GM12864 (cell line): ENCODE results near the gene ANKRD13B.
"Not testable (repeated sequence)": the region's sequence is repeated elsewhere in the genome, so short reads cannot be mapped to it uniquely, and the experiment has no call there.

Experiments
- DNase-seq: peaks from one replicate; pipeline ENCODE4 v3.0.0-alpha.2; 2011; ENCODE audit warnings: low read depth
- H3K4me3 ChIP-seq: 2 replicates; pipeline ENCODE4 v1.5.1; 2011; ENCODE audit warnings: mild to moderate bottlenecking, low read depth, low read length, control low read depth
- TF ChIP-seq, protein P1 (sequence below): IDR thresholded peaks from 2 replicates; pipeline ENCODE4 v1.5.1; 2011; ENCODE audit warnings: low read depth, mild to moderate bottlenecking, moderate library complexity, low read length, control low read depth, inconsistent platforms; ENCODE audit errors: missing control alignments

ANKRD13B gene

DNA sequence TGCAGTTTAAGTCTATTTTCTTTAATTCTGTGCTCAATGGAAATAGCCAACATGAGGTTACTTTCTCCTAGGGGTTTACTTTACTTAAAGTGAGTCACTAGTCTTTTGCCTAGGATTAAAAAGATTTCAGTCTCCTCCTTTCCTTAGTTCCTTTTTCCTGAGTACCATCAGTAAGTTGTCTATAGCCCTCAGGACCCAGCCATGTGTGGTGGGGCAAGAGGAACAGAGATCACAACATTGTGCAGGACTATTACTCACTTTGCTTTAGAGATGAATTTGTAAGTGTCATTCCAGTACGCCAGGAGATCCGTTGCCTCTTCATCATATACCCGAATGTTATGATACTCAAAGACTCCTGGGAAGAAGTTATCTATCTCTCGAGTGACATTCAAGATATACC is 57.5 kb downstream of the ANKRD13B start:
- no peak for DNase-seq
- no peak overlapping the region for H3K4me3 ChIP-seq

DNA sequence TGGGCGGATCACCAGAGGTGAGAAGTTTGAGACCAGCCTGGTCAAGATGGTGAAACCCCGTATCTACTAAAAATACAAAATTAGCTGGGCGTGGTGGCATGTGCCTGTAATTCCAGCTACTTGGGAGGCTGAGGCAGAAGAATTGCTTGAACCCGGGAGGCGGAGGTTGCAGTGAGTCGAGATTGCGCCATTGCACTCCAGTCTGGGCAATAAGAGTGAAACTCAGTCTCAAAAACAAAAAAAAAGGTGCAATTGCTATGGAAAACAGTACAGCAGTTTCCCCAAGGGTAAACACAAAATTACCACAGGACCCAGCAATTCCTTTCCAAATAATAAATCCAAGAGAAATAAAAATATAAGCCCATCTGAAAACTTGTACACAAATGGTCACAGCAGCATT is 59.0 kb downstream of the ANKRD13B start:
- not testable (repeated sequence) for H3K4me3 ChIP-seq, DNase-seq

More for the DNA sequence above, 57.5 kb downstream of the ANKRD13B start:
- TF ChIP-seq, protein P1, sequence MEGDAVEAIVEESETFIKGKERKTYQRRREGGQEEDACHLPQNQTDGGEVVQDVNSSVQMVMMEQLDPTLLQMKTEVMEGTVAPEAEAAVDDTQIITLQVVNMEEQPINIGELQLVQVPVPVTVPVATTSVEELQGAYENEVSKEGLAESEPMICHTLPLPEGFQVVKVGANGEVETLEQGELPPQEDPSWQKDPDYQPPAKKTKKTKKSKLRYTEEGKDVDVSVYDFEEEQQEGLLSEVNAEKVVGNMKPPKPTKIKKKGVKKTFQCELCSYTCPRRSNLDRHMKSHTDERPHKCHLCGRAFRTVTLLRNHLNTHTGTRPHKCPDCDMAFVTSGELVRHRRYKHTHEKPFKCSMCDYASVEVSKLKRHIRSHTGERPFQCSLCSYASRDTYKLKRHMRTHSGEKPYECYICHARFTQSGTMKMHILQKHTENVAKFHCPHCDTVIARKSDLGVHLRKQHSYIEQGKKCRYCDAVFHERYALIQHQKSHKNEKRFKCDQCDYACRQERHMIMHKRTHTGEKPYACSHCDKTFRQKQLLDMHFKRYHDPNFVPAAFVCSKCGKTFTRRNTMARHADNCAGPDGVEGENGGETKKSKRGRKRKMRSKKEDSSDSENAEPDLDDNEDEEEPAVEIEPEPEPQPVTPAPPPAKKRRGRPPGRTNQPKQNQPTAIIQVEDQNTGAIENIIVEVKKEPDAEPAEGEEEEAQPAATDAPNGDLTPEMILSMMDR: no peak

DNA sequence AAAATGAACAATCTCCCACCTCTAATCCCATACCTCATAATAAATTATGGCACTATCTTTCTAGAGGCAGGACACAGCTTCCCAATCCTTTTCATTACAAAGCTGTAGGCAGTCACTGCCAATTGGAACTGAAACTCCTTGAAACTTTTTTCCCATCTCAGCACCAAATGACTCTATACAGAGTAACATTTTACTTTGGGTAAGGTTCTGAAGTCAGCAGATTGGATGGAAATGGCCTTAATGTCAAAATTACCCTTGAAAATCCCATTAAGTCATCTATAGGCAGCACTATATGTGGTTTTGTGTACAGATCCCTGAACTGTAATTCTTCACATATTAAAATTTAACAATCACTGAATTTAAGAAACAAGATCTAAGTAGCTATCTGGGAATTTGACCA is 60.0 kb downstream of the ANKRD13B start:
- DNase-seq: no peak
- H3K4me3 ChIP-seq: no peak overlapping the region
- TF ChIP-seq, protein P1: no peak

DNA sequence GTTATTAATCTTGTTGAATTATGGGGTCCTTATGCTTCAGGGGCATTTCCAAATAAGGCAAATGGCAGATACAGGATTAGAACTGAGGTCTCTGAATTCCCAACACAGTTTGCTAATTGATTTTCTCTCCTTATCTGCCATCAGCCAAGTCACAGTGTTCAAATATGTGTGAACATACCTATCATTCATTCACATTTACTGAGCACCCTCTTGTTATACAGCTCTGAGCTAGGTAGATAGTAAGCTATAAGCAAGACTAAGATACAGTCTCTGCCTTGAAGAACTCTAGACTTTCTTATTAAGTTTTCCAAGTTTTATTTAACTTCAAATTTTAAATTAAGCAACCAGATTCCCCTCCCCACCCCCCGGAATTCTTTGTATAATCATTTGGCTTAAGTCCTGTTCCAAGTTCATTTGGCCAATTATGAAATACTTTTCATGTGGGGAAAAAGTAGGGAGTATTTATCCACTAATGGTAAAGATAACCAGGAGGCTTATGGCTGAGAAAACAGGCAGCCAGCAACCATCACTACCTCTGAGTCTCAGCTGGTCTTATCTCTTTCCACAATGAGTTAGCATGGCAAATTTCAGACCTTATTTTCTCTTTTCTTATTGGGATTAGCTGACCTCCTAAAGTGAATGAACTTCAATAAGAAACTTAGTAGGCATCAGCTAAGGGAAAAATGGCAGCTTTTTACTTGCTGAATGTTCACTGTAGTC is 61.2 kb downstream of the ANKRD13B start:
- TF ChIP-seq, protein P1: no peak
- no peak overlapping the region for H3K4me3 ChIP-seq
- DNase-seq: no peak

DNA sequence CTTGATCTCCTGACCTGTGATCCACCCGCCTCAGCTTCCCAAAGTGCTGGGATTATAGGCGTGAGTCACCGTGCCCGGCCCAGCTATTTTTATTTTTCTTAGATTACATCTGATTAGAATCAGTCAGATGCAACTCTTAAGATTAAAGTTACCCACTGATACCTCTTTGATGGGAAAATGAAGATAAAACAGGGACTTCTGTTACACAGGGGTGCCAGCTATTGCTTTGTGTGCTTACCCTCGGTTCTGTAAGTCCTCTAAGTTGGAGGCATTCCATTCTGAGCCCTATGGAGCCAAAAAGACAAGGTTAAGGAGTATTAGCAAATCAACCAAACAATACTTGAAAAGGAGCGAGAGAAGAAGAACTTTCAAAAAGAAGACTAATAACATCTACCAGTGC is 62.4 kb downstream of the ANKRD13B start:
- no peak overlapping the region for H3K4me3 ChIP-seq

DNA sequence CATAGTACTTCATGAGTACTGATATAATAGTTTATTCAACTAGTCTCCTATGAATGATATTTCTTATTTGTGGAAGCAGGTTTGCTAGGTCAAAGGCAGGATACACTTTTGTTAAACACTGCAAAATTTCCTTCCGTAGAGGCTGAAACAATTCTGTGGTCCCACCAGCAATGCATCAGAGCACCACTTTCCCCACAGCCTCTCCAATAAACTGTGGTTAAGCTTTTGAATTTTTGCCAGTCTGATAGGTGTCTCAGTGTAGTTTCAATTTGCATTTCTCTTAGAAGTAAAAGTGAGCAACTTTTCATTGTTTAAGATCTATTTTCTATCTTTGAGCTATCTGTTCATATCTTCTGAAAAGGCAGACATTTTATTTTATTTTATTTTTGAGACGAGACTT is 66.2 kb downstream of the ANKRD13B start:
- TF ChIP-seq, protein P1: no peak
- no peak overlapping the region for H3K4me3 ChIP-seq
- DNase-seq: no peak

More for the DNA sequence above, 62.4 kb downstream of the ANKRD13B start:
- no peak for DNase-seq
- TF ChIP-seq, protein P1: no peak

DNA sequence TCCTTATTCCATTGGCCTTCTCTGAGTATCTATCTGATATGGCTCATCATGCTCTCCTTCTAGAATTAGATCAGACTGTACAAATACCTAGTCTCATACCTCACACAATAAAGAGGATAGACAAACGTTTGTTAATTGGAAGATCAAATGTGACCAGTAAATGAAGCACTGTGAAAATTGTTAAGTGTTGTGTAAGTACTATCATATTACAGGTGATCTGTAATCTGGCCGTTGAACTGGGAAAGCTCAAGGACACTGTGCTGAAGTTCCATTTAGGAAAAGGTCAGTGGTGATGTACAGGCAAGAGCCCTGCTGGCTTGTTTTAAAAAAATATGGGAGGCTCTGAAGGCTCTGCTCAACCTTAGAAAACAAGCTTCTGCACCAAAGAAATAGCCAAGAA is 68.3 kb downstream of the ANKRD13B start:
- no peak for DNase-seq
- TF ChIP-seq, protein P1: no peak
- no peak overlapping the region for H3K4me3 ChIP-seq

DNA sequence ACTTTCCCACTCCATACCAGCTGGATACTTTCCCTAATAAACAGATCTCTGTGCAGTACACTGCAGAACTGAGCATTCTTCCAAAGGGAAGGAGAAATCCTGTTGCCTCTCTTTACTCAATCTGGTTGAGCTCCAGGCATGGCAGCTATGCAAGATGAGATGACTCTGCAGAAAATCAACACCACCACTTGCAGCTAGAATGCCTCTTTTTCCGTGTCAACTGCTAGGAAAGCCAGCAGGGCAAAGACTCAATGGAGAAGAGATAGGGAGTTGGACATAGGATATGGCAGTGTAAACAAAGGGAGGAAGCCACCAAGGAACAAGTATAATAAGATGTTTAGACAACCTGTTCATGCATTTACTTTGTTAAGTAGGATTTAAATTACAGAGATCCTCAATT is 70.2 kb downstream of the ANKRD13B start:
- DNase-seq: no peak
- TF ChIP-seq, protein P1: no peak
- H3K4me3 ChIP-seq: no peak overlapping the region
